NOMO-1 treated with dmso at 0.1 percent for 144 hours (cell line): Measurements from ENCODE around the gene HSD11B2.
A peak's percentile ranks its signal among the peaks of the same experiment; 100 is the strongest.

ENCODE experiments used
- DNase-seq: peaks from one replicate; lab custom pipeline; 2025; ENCODE audit not compliant: unreplicated experiment; lab: John Stamatoyannopoulos, UW

The HSD11B2 gene

DNA sequence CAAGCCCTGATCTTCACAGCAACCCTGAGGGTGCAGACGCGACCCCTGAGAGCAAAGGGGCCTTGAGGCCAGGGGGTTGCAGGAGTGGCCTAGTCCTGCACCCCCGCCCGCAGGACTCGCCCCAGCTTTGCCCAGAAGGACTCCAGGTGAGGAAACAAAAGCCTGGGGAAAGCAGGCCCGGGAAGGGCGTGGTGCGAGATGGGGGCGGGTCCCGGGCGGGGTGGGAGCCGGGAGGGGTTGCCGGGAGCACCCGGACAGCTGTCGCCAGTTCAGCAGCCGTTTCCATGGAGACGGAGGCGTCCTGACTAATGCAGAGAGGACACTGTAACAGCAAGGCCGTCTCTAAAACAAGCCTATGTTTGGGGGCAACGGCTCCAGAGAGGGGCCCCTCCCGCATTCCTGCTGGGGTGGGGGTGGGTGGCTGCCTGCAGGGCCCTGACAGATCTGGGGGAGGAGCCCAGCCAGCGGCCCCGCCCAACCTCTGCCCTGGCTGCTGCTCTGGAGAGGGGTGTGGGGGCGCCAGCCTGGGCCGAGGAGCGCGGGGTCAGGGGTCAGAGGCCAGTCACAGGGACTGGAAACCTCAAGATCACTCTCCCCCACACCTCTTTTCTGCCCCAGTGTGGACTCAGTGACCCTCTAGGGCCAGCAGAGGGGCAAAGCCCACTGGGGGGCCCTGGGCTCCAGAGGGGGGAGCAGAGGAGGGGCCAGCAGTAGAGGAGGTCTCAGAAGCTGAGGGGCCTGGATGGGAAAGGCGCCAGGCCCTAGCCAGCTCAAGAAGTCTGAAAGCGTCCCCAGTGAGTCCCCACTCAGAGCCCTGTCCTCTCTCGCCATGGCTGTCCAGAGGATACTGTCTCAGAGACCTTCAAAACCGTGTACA, 34.5 kb upstream of the HSD11B2 start:
- no peak for DNase-seq

- no peak for DNase-seq
These were observed 33.7 kb upstream of the HSD11B2 start for GRCh38 chr16:67397036-67397801.

DNA sequence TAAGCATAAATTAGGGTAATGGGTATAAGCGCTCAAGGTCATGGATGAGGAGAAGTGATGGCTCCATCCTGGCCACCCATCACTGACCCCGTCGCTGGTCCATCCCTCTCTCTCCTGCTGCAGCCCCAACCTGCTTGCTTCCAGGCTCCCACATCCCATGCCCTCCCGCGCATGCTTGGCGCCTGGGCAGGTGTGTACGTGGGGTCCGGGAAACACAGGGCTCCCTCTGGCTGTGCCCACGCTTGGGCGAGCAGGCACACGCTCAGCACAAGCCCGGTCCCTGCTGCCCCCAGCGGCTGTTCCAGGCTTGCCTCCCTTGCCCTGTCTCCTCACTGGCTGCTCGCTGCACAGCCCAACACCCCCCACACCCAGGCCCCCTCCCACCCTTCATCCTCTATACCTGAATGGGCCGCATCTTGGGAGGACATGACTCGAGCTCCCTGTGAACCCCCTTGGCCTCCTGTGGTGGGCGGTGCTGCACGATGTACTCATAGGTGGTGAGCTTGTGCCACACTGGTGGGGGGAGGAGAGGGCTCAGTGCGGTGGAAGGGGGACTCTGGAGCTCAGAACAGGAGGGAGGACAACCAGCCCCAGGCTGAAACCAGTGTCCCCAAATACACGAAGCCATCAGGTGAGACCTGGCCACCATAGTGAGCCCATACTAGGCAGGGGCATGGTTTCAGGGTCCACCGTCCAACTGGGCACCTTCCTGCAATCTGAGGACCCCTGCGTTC, 32.9 kb upstream of the HSD11B2 start:
- no peak for DNase-seq

- DNase-seq, result no peak
These were observed 32.2 kb upstream of the HSD11B2 start for GRCh38 chr16:67398546-67399217.

GRCh38 chr16:67399218-67399733, 31.6 kb upstream of the HSD11B2 start:
- peak; percentile 11 for DNase-seq

DNA sequence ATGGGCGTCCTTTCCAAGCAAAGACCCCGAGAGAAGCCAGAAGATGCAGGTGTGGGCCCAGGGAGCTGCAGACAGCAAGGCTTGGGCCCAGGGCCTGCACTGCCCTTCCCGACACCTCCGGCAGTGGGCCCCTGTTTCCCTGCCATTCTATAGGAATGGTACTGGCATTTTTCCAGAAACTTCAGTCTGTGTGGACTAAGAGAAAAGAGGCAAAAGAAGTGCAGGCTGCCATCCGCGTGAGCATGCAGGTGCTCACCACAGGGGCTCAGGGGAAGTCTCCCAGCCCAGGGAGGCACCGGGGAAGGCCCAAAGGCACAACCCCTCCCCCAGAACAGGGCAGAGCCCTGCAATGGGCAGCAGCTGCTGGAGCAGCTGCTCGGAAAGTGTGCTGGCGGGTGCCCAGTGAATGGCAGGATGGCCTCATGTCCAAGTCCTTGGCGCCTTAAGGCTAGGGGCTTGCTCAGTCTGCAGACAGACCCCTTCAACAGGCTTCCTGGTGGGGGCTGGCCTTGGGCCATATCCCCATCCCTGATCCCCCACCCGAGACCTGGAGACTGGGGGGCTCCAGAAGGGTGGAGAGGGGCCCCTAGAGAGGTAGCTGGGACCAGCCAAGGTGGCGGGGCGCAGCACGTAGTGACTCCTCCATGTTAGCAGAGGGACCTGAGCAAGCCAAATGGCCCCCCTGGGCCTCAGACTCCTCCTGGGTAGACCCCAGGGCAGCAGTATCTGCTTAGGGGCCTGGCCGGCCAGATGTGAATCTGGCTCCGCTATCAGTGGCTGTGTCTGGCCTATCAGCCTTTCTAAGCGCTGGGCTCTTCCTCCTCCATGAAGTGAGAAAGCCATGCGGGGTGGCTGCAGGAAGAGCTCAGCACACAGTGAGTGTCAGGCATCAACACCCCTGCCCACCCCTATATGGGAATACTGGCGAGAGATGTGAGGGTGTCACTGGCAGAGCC, 30.9 kb upstream of the HSD11B2 start:
- DNase-seq, result no peak

DNA sequence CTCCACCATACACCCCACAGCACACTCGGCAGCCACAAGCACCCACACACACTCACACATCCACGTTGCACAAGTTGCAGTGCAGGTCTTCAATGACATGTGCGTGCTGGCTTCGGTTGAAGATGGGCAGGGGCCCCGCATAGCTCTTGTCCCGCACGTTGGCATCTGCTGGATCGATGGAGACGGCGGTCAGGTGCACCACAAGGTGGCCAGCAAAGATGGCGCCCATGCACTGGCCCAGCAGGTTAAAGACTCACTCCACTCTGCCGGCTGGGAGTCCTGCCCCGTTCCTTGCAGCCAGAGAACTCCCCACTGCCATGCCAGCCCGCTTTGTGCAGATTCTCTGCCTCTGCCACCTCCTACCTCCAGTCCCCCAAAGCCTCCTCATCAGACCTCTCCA, 30.0 kb upstream of the HSD11B2 start:
- DNase-seq, result no peak

DNA sequence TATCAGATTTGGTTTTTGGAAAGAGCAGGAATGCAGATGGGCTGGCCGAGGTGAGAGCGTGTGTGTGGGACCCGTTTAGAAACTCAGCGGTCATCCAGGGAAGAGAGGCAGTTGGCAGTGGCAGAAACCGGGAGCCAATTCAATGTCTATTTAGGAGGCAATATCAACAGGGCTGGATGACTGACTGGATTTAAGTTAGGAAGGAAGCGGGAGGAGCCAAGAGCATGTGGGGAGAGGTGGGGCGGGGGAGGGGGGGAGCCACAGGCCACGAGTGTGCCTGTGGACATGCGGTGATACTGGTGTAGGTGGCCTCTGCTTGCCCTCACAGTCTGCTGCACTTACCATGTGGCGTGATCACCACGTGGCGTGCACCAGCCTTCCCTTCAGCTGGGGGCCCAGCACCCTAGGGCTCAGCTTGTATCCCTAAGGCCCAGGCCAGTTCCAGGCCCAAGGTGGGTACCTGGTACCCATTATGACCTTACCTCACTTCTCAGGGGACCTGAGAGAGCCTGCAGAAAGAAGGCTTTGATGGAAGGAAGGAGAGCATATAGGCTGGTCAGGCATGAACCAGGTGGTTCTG, 26.9 kb upstream of the HSD11B2 start:
- DNase-seq, result no peak

DNA sequence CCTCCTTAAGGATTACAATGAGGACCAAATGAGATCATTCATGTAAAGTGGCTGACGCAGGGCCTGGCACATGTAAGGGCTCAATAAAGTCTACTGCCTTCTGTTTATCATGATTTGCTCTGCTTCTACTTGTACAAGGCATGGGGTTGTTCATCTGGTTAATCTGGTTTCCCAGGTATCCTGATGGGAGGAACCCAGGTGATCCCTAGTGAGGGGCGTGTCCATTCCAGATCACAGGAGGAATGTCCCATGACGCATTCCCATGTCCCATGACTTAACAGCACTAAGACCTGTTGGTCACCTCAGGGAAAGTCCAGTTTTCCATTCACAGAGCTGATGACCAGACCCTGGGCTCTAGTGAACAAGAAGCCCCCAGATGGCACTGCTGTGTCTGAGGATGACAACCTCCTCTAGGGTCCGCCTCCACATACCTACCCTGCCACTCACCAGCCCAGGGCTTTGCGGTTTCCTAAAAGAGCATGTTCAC, 26.1 kb upstream of the HSD11B2 start:
- no peak for DNase-seq

DNA sequence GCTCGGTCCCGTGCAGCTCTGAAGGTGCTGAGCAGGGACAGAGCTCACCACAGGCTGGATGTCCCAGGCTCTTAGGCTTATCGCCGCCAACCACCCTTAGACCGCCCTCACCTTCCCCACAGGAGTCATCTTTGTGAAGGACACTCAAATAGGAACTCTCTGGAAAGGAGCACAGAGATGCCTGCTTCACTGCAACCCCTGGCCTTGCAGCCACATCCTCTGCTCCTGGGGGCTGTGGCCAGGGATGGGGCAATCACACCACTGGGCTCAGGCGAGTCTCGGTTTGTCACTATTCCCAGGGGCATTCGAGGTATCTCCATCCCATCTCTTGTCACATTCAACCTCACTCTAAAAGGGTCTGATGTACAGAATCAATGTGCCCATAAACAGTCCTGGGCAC, 25.6 kb upstream of the HSD11B2 start:
- no peak for DNase-seq

DNA sequence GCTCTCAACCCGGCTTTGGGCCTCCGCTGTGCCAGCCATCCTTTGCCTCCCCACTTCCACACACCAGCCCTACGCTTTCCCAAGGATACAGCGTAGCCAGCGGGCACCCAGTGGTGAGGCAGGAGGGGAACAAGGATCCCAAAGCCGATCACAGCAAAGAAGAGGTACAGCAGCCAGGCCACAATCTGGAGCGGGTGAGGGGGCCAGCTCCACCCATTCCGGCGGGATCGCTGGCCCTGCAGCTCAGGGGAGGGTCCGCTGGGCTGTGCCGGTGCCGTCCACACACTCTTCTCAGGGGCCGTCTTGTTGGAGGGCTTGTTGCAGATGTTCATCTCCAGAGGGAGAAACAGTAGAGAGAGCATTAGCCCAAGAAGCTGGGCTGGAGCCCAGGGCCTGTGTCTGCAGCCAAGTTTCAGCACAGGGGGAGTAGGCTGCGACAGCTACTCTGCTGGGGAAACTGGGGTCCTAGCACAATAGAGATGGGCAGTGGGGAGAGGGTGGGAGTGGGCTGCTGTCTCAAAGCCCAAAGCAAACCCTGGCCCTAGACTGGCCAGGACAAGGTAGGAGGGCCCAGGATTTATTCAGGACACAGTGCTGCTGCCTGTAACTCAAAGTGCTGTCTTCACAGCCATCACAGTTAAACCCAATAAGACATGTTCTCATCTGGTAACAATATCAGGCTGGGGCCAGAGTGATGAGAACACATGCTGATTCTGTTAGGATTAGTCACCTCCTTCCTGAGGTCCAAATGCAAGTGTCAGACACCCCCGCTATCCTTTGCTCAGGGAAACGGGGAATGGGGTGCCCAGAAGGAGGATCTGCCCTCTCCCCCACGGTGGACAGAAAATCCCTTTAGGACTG, 24.6 kb upstream of the HSD11B2 start:
- no peak for DNase-seq

DNA sequence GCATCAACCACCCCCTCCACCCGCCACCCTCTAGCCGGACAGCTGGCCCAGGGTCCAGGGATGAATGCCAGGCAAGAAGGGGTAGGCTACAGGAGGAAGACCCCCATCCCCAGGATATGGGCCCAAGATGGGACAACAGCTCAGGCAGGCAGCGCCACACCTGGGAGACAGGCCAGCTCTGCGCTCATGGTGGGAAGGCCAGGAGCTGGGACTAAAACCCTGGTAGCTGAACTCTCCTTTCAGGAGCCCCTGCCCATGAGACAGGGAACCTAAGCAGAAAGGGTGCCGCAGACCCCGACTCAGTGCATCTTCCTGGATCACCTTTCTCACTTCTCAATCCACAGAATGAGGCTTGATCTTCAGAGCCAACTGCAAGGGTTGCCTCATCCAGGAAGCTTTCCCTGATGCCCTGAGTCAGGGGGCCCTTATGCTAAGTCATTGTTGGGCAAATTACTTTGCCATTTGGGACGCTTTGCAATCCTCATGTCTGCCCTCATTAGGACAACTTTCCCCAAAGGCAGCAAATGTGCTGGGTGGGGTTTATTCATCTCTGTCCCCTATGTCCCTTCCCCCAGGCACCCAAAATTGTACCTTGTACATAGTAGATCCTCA, 23.6 kb upstream of the HSD11B2 start:
- DNase-seq, result no peak

GRCh38 chr16:67407788-67408452, 23.0 kb upstream of the HSD11B2 start:
- no peak for DNase-seq

DNA sequence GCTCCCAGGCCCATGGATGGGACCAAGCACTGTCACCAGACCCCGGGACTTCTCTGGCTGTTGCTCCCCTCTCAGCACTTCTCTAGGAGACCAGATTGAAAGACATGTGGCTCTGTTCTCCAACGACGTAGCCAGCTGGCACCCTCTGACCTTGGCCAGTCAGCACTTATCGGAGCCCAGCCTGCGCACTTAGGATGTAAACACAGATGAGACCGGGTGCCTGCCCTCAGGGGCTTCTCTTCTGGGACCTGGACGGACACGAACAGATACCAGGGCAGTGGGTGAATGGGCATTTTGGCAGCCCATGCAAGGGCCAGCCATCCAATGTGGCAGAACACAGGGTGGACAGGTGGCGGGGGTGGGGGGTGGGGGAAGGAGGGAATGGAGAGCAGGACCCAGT, 21.3 kb upstream of the HSD11B2 start:
- no peak for DNase-seq

DNA sequence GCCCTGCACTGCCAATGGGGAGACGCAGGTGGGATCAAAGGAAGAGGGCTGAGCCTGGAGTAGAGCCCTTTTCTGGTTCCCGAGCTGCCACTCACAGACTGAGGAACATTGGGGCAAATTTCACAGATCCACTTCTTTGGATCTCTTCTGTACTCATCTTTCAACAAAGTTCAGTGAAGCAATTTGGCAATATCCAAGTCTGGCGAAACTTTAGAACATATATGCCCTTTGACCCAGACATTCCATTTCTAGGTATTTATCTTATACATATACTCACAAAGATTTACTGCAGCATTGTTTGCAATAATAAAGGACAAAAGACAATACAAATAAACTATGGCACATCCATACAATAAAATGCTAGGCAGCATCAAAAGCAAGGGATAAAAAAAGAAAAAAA, 19.6 kb upstream of the HSD11B2 start:
- DNase-seq, result no peak

DNA sequence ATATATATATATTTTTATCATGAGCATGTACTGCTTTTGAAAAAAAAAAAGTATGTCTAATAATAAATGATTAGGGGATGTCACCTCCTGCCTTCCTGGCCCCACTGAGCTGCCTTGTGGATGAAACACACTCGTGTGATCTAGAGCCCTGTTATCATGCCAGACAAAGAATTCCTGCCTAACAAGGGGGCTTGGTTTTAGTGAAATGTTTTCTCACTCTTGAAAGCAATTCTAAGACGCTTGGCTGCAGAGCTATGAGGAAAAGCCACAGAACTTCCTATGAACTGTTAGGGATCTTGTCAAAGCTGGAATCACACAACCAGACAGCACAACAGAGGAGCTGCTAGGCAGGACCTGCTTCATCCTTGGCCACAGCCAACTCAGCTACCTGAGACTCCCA, 18.6 kb upstream of the HSD11B2 start:
- no peak for DNase-seq
